HepG2 (cell line): ENCODE results near the gene DCLK1. TPM values are rescaled to one million over a fixed set of nuclear protein-coding genes. Genes with fewer than 3 reads are reported as not detected.

Experiments used
- ATAC-seq: fragments of 200-7000 bp; cut with Tn5 transposase; 3 replicates; pipeline ENCODE4 v1.9.1; 2020; ENCODE audit warnings: mild to moderate bottlenecking, moderate library complexity
- BruUV-seq: library from RNA; stranded (reverse); fragments of 400-500 nt; replicated peaks from 2 replicates; lab custom pipeline; 2021; lab: Mats Ljungman, UMichigan
- CTCF ChIA-PET: fragments of 300-600 bp; formaldehyde crosslinking; extraction: SDS; loops from one replicate; lab custom pipeline; 2021; ENCODE audit warnings: low total read pairs, inconsistent platforms, low intra/inter-chr PET ratio; lab: Yijun Ruan, JAX
- POLR2A ChIA-PET: fragments of 350-600 bp; sonication (Branson Sonifier 250); formaldehyde crosslinking; loops from one replicate; lab custom pipeline; 2020; ENCODE audit warnings: antibody characterized with exemption, inconsistent platforms; lab: Yijun Ruan, JAX
- DNase-seq: peaks from one replicate; pipeline ENCODE4 v3.0.0-alpha.2; 2015; ENCODE audit warnings: low spot score
- FAIRE-seq: peaks from 3 replicates; lab custom pipeline; 2011; peaks lifted over from hg19 to GRCh38; lab: Jason Lieb, UNC
- H2AFZ ChIP-seq: one replicate; pipeline ENCODE4 v1.6.1; 2011; ENCODE audit warnings: low read length, inconsistent platforms
- H3K27ac ChIP-seq: fragments of 300-600 bp; 3 replicates; pipeline ENCODE4 v1.8.0; 2011; ENCODE audit warnings: mixed run types, mild to moderate bottlenecking, mixed read lengths, low read length, inconsistent platforms; ENCODE audit not compliant: insufficient read depth; ENCODE audit errors: extremely low read length
- H3K27me3 ChIP-seq, 2 experiments: fragments of 200-600 bp in 1 of 2; 2 replicates in 1 of 2; 3 replicates in 1 of 2; pipeline versions ENCODE4 v1.6.0 to v1.8.0; 2011; ENCODE audit warnings: low read length in 2 of 2, mild to moderate bottlenecking in 2 of 2, moderate library complexity in 2 of 2, inconsistent platforms in 1 of 2; ENCODE audit not compliant: insufficient read depth in 2 of 2, control insufficient read depth in 1 of 2
- H3K36me3 ChIP-seq, 2 experiments: fragments of 200-600 bp in 1 of 2; replicated peaks in 1 of 2; 2 replicates in 1 of 2; 3 replicates in 1 of 2; pipeline versions ENCODE4 v1.5.1 to v1.8.0; 2011; ENCODE audit warnings: low read length in 2 of 2, inconsistent platforms in 1 of 2; ENCODE audit not compliant: insufficient read depth in 2 of 2, control insufficient read depth in 1 of 2
- H3K4me1 ChIP-seq: 2 replicates; pipeline ENCODE4 v1.5.1; 2012; ENCODE audit warnings: low read length, inconsistent platforms; ENCODE audit not compliant: insufficient read depth
- H3K4me2 ChIP-seq: 2 replicates; pipeline ENCODE4 v1.6.0; 2011; ENCODE audit warnings: low read depth, low read length, inconsistent platforms
- H3K4me3 ChIP-seq, 3 experiments: fragments of 200-600 bp in 1 of 3; sonication (generic), shearing (Covaris generic) in 1 of 3; replicated peaks in 1 of 3; 2 replicates each; pipeline ENCODE4 v1.5.1; 2011 to 2016; ENCODE audit warnings: low read length in 3 of 3, inconsistent platforms in 2 of 3, low read depth in 2 of 3, mild to moderate bottlenecking in 2 of 3, control low read depth in 1 of 3, mixed read lengths in 1 of 3; ENCODE audit not compliant: insufficient read depth in 1 of 3
- H3K79me2 ChIP-seq: one replicate; pipeline ENCODE4 v1.6.1; 2011; ENCODE audit warnings: low read length, inconsistent platforms; ENCODE audit not compliant: insufficient read depth
- H3K9ac ChIP-seq: 2 replicates; pipeline ENCODE4 v1.6.0; 2011; ENCODE audit warnings: mild to moderate bottlenecking, low read depth, low read length, inconsistent platforms; ENCODE audit not compliant: insufficient read depth
- H3K9me3 ChIP-seq: 2 replicates; pipeline ENCODE4 v1.5.1; 2012; ENCODE audit warnings: mild to moderate bottlenecking, low read length
- H4K20me1 ChIP-seq: 2 replicates; pipeline ENCODE4 v1.6.0; 2011; ENCODE audit warnings: inconsistent platforms, mild to moderate bottlenecking, low read length, moderate library complexity; ENCODE audit not compliant: insufficient read depth
- FOXP4 ChIP-seq: sonication (generic); formaldehyde crosslinking; IDR thresholded peaks from 2 replicates; pipeline ENCODE4 v1.4.0; 2020; ENCODE audit warnings: missing genetic modification reagents
- HOXA3 ChIP-seq: sonication (generic); formaldehyde crosslinking; IDR thresholded peaks from 2 replicates; pipeline ENCODE4 v1.5.0; 2020; ENCODE audit warnings: missing genetic modification reagents
- NFE2L2 ChIP-seq: fragments of 150-350 bp; IDR thresholded peaks from 2 replicates; pipeline ENCODE4 v1.6.1; 2014; ENCODE audit warnings: low read length
- ONECUT2 ChIP-seq: sonication (generic); formaldehyde crosslinking; IDR thresholded peaks from 2 replicates; pipeline ENCODE4 v1.4.0; 2020; ENCODE audit warnings: missing genetic modification reagents
- SRF ChIP-seq: IDR thresholded peaks from 2 replicates; pipeline ENCODE4 v1.6.1; 2011; ENCODE audit warnings: mild to moderate bottlenecking, low read depth, low read length, moderate library complexity
- WGBS: methylation state at CpG from one replicate; pipeline ENCODE4 v1.1.6; 2017; ENCODE audit warnings: low lambda C conversion rate; 5-methylcytosine and 5-hydroxymethylcytosine counted together
- in situ Hi-C: cut with HindIII; loops from 2 replicates; pipeline ENCODE4 v1.10.0; 2017; ENCODE audit warnings: low pct_unique_long_range_greater_than_20kb; ENCODE audit not compliant: extremely low pct_ligation_motif_present
- intact Hi-C: fragments of 100-400 bp; cut with micrococcal nuclease; formaldehyde crosslinking; loops from one replicate; pipeline ENCODE4 v1.10.0; 2022; ENCODE audit not compliant: unreplicated experiment
- polyA plus RNA-seq, 8 experiments: library from polyadenylated mRNA; depleted of rRNA in 3 of 8; stranded (reverse) in 7 of 8; unstranded in 1 of 8; fragments of >200 nt; fragmentation: Illumina TruSeq in 4 of 8; extraction: Trizol in 4 of 8; gene quantifications; 2 replicates each; pipeline versions ENCODE4 v1.2.1 to v1.2.3, GENCODE V29; 2011 to 2016; ENCODE audit warnings: low read depth in 4 of 8, missing spikeins in 1 of 8, mixed read lengths in 1 of 8; ENCODE audit not compliant: insufficient read depth in 1 of 8
- total RNA-seq, 5 experiments: library from RNA; depleted of rRNA; stranded (reverse); fragments of >200 nt; fragmentation: Illumina TruSeq; extraction: Trizol; gene quantifications; 2 replicates each; pipeline ENCODE4 v1.2.3, GENCODE V29; 2016; ENCODE audit warnings: low read depth in 1 of 5
- TF ChIP-seq, protein P1 (sequence below): sonication (generic); formaldehyde crosslinking; IDR thresholded peaks from 2 replicates; pipeline ENCODE4 v1.5.0; 2020; ENCODE audit warnings: mild to moderate bottlenecking, missing genetic modification reagents, borderline replicate concordance

Gene DCLK1
- total and polyA plus RNA-seq, 2 of the 13 experiments (the other 11 are each of a cell fraction or from before 2014, with no cell fraction given) = not detected

DNA sequence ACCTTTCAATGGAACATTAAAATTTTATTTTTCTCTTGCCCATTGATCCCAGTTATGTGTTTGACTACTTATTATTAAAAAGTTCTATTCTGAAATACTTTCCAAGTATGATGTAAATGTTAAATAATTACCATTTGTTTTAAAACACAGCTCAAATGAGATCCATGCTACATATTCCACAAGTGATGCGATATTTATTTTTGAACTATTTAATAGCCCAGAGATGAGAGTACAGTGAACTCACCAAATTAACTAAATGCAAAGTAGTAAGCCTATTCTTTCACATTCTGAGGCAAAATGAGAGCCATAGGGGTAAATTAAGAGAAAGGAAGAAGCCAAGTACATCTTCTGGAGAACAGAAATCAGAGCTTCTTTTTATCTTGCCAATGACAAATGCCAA, 1.2 kb upstream of the DCLK1 start:
- ATAC-seq (no peak), FAIRE-seq (no peak), DNase-seq (no peak)
- 0% methylated on average over 1 of the region's 1 CpG for whole genome bisulfite sequencing
- intact Hi-C loops (no loop called here), in situ Hi-C loops (no loop called here)
- H3K27me3 ChIP-seq = peaks cover 2 to 24% of the 10 kb centered on the region in 2 experiments; a peak in 3 of 5 replicates
- no peaks in the 10 kb centered on the region for H3K36me3 ChIP-seq
- H4K20me1 ChIP-seq = no peaks in the 10 kb centered on the region
- no peaks in the 10 kb centered on the region for H3K4me1 ChIP-seq
- no peak overlapping the region for H3K9ac ChIP-seq
- no peak overlapping the region for H3K4me3 ChIP-seq
- H3K27ac ChIP-seq = no peak overlapping the region
- no peaks in the 10 kb centered on the region for H3K79me2 ChIP-seq
- TF ChIP-seq NFE2L2 (no peak), HOXA3 (CRISPR knock-in tag) (no peak), FOXP4 (CRISPR knock-in tag) (no peak), SRF (no peak), ONECUT2 (CRISPR knock-in tag) (no peak)
- TF ChIP-seq, protein P1, sequence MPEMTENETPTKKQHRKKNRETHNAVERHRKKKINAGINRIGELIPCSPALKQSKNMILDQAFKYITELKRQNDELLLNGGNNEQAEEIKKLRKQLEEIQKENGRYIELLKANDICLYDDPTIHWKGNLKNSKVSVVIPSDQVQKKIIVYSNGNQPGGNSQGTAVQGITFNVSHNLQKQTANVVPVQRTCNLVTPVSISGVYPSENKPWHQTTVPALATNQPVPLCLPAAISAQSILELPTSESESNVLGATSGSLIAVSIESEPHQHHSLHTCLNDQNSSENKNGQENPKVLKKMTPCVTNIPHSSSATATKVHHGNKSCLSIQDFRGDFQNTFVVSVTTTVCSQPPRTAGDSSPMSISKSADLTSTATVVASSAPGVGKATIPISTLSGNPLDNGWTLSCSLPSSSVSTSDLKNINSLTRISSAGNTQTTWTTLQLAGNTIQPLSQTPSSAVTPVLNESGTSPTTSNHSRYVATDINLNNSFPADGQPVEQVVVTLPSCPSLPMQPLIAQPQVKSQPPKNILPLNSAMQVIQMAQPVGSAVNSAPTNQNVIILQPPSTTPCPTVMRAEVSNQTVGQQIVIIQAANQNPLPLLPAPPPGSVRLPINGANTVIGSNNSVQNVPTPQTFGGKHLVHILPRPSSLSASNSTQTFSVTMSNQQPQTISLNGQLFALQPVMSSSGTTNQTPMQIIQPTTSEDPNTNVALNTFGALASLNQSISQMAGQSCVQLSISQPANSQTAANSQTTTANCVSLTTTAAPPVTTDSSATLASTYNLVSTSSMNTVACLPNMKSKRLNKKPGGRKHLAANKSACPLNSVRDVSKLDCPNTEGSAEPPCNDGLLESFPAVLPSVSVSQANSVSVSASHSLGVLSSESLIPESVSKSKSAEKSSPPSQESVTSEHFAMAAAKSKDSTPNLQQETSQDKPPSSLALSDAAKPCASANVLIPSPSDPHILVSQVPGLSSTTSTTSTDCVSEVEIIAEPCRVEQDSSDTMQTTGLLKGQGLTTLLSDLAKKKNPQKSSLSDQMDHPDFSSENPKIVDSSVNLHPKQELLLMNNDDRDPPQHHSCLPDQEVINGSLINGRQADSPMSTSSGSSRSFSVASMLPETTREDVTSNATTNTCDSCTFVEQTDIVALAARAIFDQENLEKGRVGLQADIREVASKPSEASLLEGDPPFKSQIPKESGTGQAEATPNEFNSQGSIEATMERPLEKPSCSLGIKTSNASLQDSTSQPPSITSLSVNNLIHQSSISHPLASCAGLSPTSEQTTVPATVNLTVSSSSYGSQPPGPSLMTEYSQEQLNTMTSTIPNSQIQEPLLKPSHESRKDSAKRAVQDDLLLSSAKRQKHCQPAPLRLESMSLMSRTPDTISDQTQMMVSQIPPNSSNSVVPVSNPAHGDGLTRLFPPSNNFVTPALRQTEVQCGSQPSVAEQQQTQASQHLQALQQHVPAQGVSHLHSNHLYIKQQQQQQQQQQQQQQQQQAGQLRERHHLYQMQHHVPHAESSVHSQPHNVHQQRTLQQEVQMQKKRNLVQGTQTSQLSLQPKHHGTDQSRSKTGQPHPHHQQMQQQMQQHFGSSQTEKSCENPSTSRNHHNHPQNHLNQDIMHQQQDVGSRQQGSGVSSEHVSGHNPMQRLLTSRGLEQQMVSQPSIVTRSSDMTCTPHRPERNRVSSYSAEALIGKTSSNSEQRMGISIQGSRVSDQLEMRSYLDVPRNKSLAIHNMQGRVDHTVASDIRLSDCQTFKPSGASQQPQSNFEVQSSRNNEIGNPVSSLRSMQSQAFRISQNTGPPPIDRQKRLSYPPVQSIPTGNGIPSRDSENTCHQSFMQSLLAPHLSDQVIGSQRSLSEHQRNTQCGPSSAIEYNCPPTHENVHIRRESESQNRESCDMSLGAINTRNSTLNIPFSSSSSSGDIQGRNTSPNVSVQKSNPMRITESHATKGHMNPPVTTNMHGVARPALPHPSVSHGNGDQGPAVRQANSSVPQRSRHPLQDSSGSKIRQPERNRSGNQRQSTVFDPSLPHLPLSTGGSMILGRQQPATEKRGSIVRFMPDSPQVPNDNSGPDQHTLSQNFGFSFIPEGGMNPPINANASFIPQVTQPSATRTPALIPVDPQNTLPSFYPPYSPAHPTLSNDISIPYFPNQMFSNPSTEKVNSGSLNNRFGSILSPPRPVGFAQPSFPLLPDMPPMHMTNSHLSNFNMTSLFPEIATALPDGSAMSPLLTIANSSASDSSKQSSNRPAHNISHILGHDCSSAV (CRISPR knock-in tag) = no peak
- BruUV-seq = no TSS peak
- no peaks in the 10 kb centered on the region for H3K9me3 ChIP-seq
- ChIA-PET CTCF (no interaction called here), POLR2A (no interaction called here)
- no peak overlapping the region for H2AFZ ChIP-seq
- no peak overlapping the region for H3K4me2 ChIP-seq
